ENCODE data around the gene UGT1A8. TPM values are rescaled to one million over a fixed set of nuclear protein-coding genes. Genes with fewer than 3 reads are reported as not detected.

UGT1A8 gene
- total and polyA plus RNA-seq, 9 donors: not detected

- H3K4me3 ChIP-seq: no peak overlapping the region
- no peak overlapping the region for H3K27ac ChIP-seq
- no peaks in the 10 kb centered on the region for H3K9me3 ChIP-seq
- TF ChIP-seq, protein P1, sequence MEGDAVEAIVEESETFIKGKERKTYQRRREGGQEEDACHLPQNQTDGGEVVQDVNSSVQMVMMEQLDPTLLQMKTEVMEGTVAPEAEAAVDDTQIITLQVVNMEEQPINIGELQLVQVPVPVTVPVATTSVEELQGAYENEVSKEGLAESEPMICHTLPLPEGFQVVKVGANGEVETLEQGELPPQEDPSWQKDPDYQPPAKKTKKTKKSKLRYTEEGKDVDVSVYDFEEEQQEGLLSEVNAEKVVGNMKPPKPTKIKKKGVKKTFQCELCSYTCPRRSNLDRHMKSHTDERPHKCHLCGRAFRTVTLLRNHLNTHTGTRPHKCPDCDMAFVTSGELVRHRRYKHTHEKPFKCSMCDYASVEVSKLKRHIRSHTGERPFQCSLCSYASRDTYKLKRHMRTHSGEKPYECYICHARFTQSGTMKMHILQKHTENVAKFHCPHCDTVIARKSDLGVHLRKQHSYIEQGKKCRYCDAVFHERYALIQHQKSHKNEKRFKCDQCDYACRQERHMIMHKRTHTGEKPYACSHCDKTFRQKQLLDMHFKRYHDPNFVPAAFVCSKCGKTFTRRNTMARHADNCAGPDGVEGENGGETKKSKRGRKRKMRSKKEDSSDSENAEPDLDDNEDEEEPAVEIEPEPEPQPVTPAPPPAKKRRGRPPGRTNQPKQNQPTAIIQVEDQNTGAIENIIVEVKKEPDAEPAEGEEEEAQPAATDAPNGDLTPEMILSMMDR (IDR thresholded peaks at IDR 0.05): no peak
- TF ChIP-seq POLR2A (IDR thresholded peaks at IDR 0.05) (no peak), EP300 (IDR thresholded peaks at IDR 0.05) (no peak)
- no peaks in the 10 kb centered on the region for H3K4me1 ChIP-seq (ENCODE audit: insufficient read depth)
- intact Hi-C loops (cut with DNase I): no loop called here
- no peak for DNase-seq
- WGBS, 3 donors: 74 to 88% (median 75%) methylated on average over 3 of the region's 3 CpGs
- H3K27me3 ChIP-seq: no peaks in the 10 kb centered on the region
- no peaks in the 10 kb centered on the region for H3K36me3 ChIP-seq
Observed at GRCh38 chr2:233672886-233673285, 55.5 kb downstream of the UGT1A8 start.

GRCh38 chr2:233673896-233674295 is 56.5 kb downstream of the UGT1A8 start:
- no peak overlapping the region for H3K4me3 ChIP-seq
- intact Hi-C loops (cut with DNase I): no loop called here
- H3K36me3 ChIP-seq: no peaks in the 10 kb centered on the region
- H3K9me3 ChIP-seq: no peaks in the 10 kb centered on the region
- no peak for DNase-seq
- TF ChIP-seq EP300 (IDR thresholded peaks at IDR 0.05) (no peak), POLR2A (IDR thresholded peaks at IDR 0.05) (no peak)
- TF ChIP-seq, protein P1 (IDR thresholded peaks at IDR 0.05): no peak
- H3K27me3 ChIP-seq: no peaks in the 10 kb centered on the region
- no peak overlapping the region for H3K27ac ChIP-seq
- H3K4me1 ChIP-seq (ENCODE audit: insufficient read depth): no peaks in the 10 kb centered on the region

DNA sequence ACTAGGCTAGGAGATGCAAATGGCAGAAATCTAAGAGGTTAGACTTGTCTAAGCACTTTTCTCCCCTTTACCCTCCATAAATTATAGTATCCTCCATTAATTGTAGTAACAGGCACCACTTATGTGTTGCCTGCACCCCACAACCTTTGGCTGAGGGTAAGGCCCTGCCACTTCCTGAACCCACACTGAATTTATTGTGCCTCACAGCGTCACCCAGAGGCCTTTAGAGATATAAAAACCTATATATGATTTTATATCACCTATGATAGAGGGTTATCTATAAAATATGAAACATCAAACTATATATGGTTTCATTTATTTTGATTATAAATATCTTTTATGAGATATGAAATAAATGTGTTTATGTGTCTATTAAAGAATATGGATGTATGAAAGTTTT is 56.9 kb downstream of the UGT1A8 start:
- Histone ChIP-seq H3K27me3 (no peaks in the 10 kb centered on the region), H3K9me3 (no peaks in the 10 kb centered on the region), H3K4me3 (no peak overlapping the region), H3K36me3 (no peaks in the 10 kb centered on the region), H3K4me1 (ENCODE audit: insufficient read depth) (no peaks in the 10 kb centered on the region), H3K27ac (no peak overlapping the region)
- intact Hi-C loops (cut with DNase I): no loop called here
- DNase-seq: no peak
- TF ChIP-seq, protein P1 (IDR thresholded peaks at IDR 0.05): no peak
- TF ChIP-seq EP300 (IDR thresholded peaks at IDR 0.05) (no peak), POLR2A (IDR thresholded peaks at IDR 0.05) (no peak)
- WGBS, 3 donors: 41 to 50% (median 42%) methylated on average over 1 of the region's 1 CpG

DNA sequence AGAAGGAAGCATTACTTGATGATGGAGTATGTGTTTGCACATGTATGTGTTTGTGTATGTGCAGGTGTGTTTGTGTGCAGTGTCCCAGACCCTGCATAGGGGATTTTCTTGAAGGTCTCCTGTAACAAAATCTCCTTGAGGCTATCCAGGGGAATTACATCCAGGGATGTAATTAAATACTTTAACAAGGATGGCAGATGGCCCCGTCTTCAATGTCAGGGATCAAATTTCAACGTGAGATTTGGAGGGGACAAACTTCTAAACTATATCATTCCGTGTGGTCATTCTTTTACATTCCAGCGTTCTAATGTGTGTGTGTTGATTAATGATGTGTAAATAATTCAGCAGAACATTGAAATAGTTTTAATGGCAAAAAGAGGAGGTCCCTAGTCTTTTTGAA is 57.6 kb downstream of the UGT1A8 start:
- Histone ChIP-seq H3K27me3 (no peaks in the 10 kb centered on the region), H3K9me3 (no peaks in the 10 kb centered on the region), H3K4me1 (ENCODE audit: insufficient read depth) (no peaks in the 10 kb centered on the region), H3K27ac (no peak overlapping the region), H3K36me3 (no peaks in the 10 kb centered on the region), H3K4me3 (no peak overlapping the region)
- WGBS, 3 donors: 15 to 26% (median 18%) methylated on average over 4 of the region's 4 CpGs
- TF ChIP-seq POLR2A (IDR thresholded peaks at IDR 0.05): no peak
- TF ChIP-seq, protein P1 (IDR thresholded peaks at IDR 0.05): no peak
- no peak for TF ChIP-seq EP300 (IDR thresholded peaks at IDR 0.05)
- DNase-seq: no peak
- intact Hi-C loops (cut with DNase I): no loop called here

GRCh38 chr2:233676046-233676445 is 58.6 kb downstream of the UGT1A8 start:
- TF ChIP-seq EP300 (IDR thresholded peaks at IDR 0.05): no peak
- TF ChIP-seq POLR2A (IDR thresholded peaks at IDR 0.05): no peak
- TF ChIP-seq, protein P1 (IDR thresholded peaks at IDR 0.05): no peak
- WGBS, 3 donors: 82 to 93% (median 83%) methylated on average over 2 of the region's 2 CpGs
- intact Hi-C loops (cut with DNase I): no loop called here
- Histone ChIP-seq H3K36me3 (no peaks in the 10 kb centered on the region), H3K9me3 (no peaks in the 10 kb centered on the region), H3K4me3 (no peak overlapping the region), H3K27ac (no peak overlapping the region), H3K27me3 (no peaks in the 10 kb centered on the region), H3K4me1 (ENCODE audit: insufficient read depth) (no peaks in the 10 kb centered on the region)
- DNase-seq: no peak

All from ovary (tissue), 9 donors.